HG03135 (cell line): ENCODE measurements around the gene NAA35.
"Not testable (repeated sequence)": the region's sequence is repeated elsewhere in the genome, so short reads cannot be mapped to it uniquely, and the experiment has no call there.

ENCODE experiments used
- ATAC-seq: cut with Tn5 transposase; IDR thresholded peaks from one replicate; pipeline ENCODE4 v1.9.1; 2021; ENCODE audit warnings: mild to moderate bottlenecking, moderate library complexity; ENCODE audit not compliant: unreplicated experiment

Gene NAA35

GRCh38 chr9:85943757-85944430, 2.9 kb downstream of the NAA35 start:
- ATAC-seq, result no peak

GRCh38 chr9:85944672-85945071, 3.7 kb downstream of the NAA35 start:
- no peak for ATAC-seq

GRCh38 chr9:85949586-85950335, 8.8 kb downstream of the NAA35 start:
- ATAC-seq, result no peak

- ATAC-seq, result no peak
These were observed 19.0 kb downstream of the NAA35 start for GRCh38 chr9:85959955-85960354.

GRCh38 chr9:85960688-85961093, 19.7 kb downstream of the NAA35 start:
- ATAC-seq, result no peak

GRCh38 chr9:85964526-85964925, 23.6 kb downstream of the NAA35 start:
- ATAC-seq, result no peak

- ATAC-seq, result no peak
These were observed 24.0 kb downstream of the NAA35 start for GRCh38 chr9:85964949-85965348.

- no peak for ATAC-seq
These were observed 28.8 kb downstream of the NAA35 start for GRCh38 chr9:85969727-85970126.

- no peak for ATAC-seq
These were observed 30.8 kb downstream of the NAA35 start for GRCh38 chr9:85971731-85972130.

GRCh38 chr9:85973238-85973637, 32.3 kb downstream of the NAA35 start:
- ATAC-seq, result no peak

GRCh38 chr9:85974055-85974547, 33.2 kb downstream of the NAA35 start:
- ATAC-seq, result not testable (repeated sequence)

GRCh38 chr9:85978496-85978895, 37.5 kb downstream of the NAA35 start:
- no peak for ATAC-seq

GRCh38 chr9:85981369-85981768, 40.4 kb downstream of the NAA35 start:
- ATAC-seq, result no peak

- ATAC-seq, result no peak
These were observed 43.5 kb downstream of the NAA35 start for GRCh38 chr9:85984457-85984856.

- ATAC-seq, result no peak
These were observed 46.3 kb downstream of the NAA35 start for GRCh38 chr9:85987236-85987635.

- no peak for ATAC-seq
These were observed 53.2 kb downstream of the NAA35 start for GRCh38 chr9:85994191-85994590.

- no peak for ATAC-seq
These were observed 54.2 kb downstream of the NAA35 start for GRCh38 chr9:85995097-85995496.

GRCh38 chr9:85995599-85995998, 54.7 kb downstream of the NAA35 start:
- no peak for ATAC-seq

GRCh38 chr9:86005253-86005775, 64.4 kb downstream of the NAA35 start:
- no peak for ATAC-seq

- no peak for ATAC-seq
These were observed 68.2 kb downstream of the NAA35 start for GRCh38 chr9:86009133-86009532.

- ATAC-seq, result no peak
These were observed 79.8 kb downstream of the NAA35 start for GRCh38 chr9:86020731-86021130.

GRCh38 chr9:86021166-86021565, 80.2 kb downstream of the NAA35 start:
- no peak for ATAC-seq
